IPS-18c (cell line): ENCODE results near the gene SRGAP2C.
A peak's percentile ranks its signal among the peaks of the same experiment; 100 is the strongest.
"Not testable (repeated sequence)": the region's sequence is repeated elsewhere in the genome, so short reads cannot be mapped to it uniquely, and the experiment has no call there.

Source experiments
- H3K4me3 ChIP-seq: 2 replicates; pipeline ENCODE4 v1.7.0; 2013; ENCODE audit warnings: low read depth, mild to moderate bottlenecking, low read length, moderate library complexity; ENCODE audit not compliant: insufficient read depth
- H3K9me3 ChIP-seq: one replicate; pipeline ENCODE4 v1.6.1; 2013; ENCODE audit warnings: mild to moderate bottlenecking, low read length, moderate library complexity; ENCODE audit not compliant: control insufficient read depth, insufficient read depth

Gene SRGAP2C

GRCh38 chr1:121378757-121379156 is 194.0 kb downstream of the SRGAP2C start:
- not testable (repeated sequence) for H3K9me3 ChIP-seq, H3K4me3 ChIP-seq

- H3K9me3 ChIP-seq, H3K4me3 ChIP-seq: not testable (repeated sequence)
Observed at GRCh38 chr1:121384754-121385153, 200.0 kb downstream of the SRGAP2C start.

GRCh38 chr1:121385162-121385561 is 200.4 kb downstream of the SRGAP2C start:
- H3K9me3 ChIP-seq, H3K4me3 ChIP-seq: not testable (repeated sequence)

- H3K4me3 ChIP-seq, H3K9me3 ChIP-seq: not testable (repeated sequence)
Observed at GRCh38 chr1:121385563-121386288, 201.0 kb downstream of the SRGAP2C start.

- not testable (repeated sequence) for H3K9me3 ChIP-seq, H3K4me3 ChIP-seq
Observed at GRCh38 chr1:121386319-121386948, 201.7 kb downstream of the SRGAP2C start.

GRCh38 chr1:121389895-121390560 is 205.3 kb downstream of the SRGAP2C start:
- H3K4me3 ChIP-seq, result not testable (repeated sequence)

GRCh38 chr1:121392130-121392529 is 207.4 kb downstream of the SRGAP2C start:
- H3K9me3 ChIP-seq, H3K4me3 ChIP-seq: not testable (repeated sequence)

More at GRCh38 chr1:121389895-121390560, 205.3 kb downstream of the SRGAP2C start:
- H3K9me3 ChIP-seq, result not testable (repeated sequence)

- not testable (repeated sequence) for H3K9me3 ChIP-seq
- peak overlapping the region; percentile 47; the same call in 1 of the 2 replicates for H3K4me3 ChIP-seq
Observed at GRCh38 chr1:121395718-121396201, 211.0 kb downstream of the SRGAP2C start.

GRCh38 chr1:121396335-121397081 is 211.7 kb downstream of the SRGAP2C start:
- not testable (repeated sequence) for H3K9me3 ChIP-seq
- peak overlapping the region; percentile 47 for H3K4me3 ChIP-seq

- H3K9me3 ChIP-seq, result not testable (repeated sequence)
- H3K4me3 ChIP-seq, result peak overlapping the region; percentile 47; the same call in 1 of the 2 replicates
Observed at GRCh38 chr1:121397101-121397500, 212.3 kb downstream of the SRGAP2C start.

GRCh38 chr1:121399193-121399592 is 214.4 kb downstream of the SRGAP2C start:
- not testable (repeated sequence) for H3K9me3 ChIP-seq, H3K4me3 ChIP-seq

- H3K4me3 ChIP-seq, H3K9me3 ChIP-seq: not testable (repeated sequence)
Observed at GRCh38 chr1:121400108-121400507, 215.3 kb downstream of the SRGAP2C start.

GRCh38 chr1:121400541-121401310 is 216.0 kb downstream of the SRGAP2C start:
- not testable (repeated sequence) for H3K4me3 ChIP-seq, H3K9me3 ChIP-seq

GRCh38 chr1:121401375-121401955 is 216.7 kb downstream of the SRGAP2C start:
- not testable (repeated sequence) for H3K9me3 ChIP-seq
- peak overlapping the region; percentile 34; the same call in 1 of the 2 replicates for H3K4me3 ChIP-seq

- H3K9me3 ChIP-seq, H3K4me3 ChIP-seq: not testable (repeated sequence)
Observed at GRCh38 chr1:121403254-121403653, 218.5 kb downstream of the SRGAP2C start.

GRCh38 chr1:121408354-121408753 is 223.6 kb downstream of the SRGAP2C start:
- H3K4me3 ChIP-seq, result no peak overlapping the region
- no peaks in the 10 kb centered on the region for H3K9me3 ChIP-seq
